H1 (cell line): Measurements from ENCODE around the gene ECI2. TPM values are rescaled to one million over a fixed set of nuclear protein-coding genes. Genes with fewer than 3 reads are reported as not detected.
A peak's percentile ranks its signal among the peaks of the same experiment; 100 is the strongest.

Experiments
- CTCF ChIA-PET: fragments of 300-600 bp; sonication (Branson Sonifier 250); formaldehyde crosslinking; loops from one replicate; lab custom pipeline; 2021; ENCODE audit not compliant: partially characterized antibody; lab: Charles Lee
- POLR2A ChIA-PET: fragments of 300-600 bp; sonication (Branson Sonifier 250); formaldehyde crosslinking; loops from one replicate; lab custom pipeline; 2021; ENCODE audit warnings: inconsistent platforms; ENCODE audit not compliant: partially characterized antibody; lab: Charles Lee
- DNase-seq, 2 experiments: peaks; one replicate each; pipeline versions ENCODE4 v3.0.0 to v3.0.0-alpha.2; 2010 to 2022; ENCODE audit warnings: low spot score in 2 of 2, low read depth in 1 of 2, mixed read lengths in 1 of 2
- FAIRE-seq: peaks from 2 replicates; lab custom pipeline; 2011; peaks lifted over from hg19 to GRCh38; lab: Jason Lieb, UNC
- H2AFZ ChIP-seq: 2 replicates; pipeline ENCODE4 v1.8.1; 2012; ENCODE audit warnings: low read length, inconsistent platforms
- H2AK5ac ChIP-seq: 2 replicates; pipeline ENCODE4 v1.6.1; 2013; ENCODE audit warnings: low read depth, low read length
- H2BK120ac ChIP-seq: replicated peaks from 2 replicates; pipeline ENCODE3; 2013; ENCODE audit warnings: low read depth, low read length, inconsistent platforms
- H2BK12ac ChIP-seq: 2 replicates; pipeline ENCODE4 v1.6.1; 2013; ENCODE audit warnings: low read depth, low read length
- H2BK15ac ChIP-seq: 2 replicates; pipeline ENCODE4 v1.6.1; 2013; ENCODE audit warnings: low read length
- H2BK20ac ChIP-seq: 2 replicates; pipeline ENCODE4 v1.6.1; 2013; ENCODE audit warnings: low read length
- H2BK5ac ChIP-seq: 2 replicates; pipeline ENCODE4 v1.6.1; 2013; ENCODE audit warnings: low read depth, low read length
- H3K14ac ChIP-seq: 2 replicates; pipeline ENCODE4 v1.6.1; 2013; ENCODE audit warnings: inconsistent platforms; ENCODE audit not compliant: insufficient read length
- H3K18ac ChIP-seq: 2 replicates; pipeline ENCODE4 v1.6.1; 2013; ENCODE audit warnings: low read length; ENCODE audit errors: extremely low read depth
- H3K23ac ChIP-seq: 2 replicates; pipeline ENCODE4 v1.6.1; 2013; ENCODE audit warnings: inconsistent platforms; ENCODE audit not compliant: insufficient read length
- H3K23me2 ChIP-seq: 2 replicates; pipeline ENCODE4 v1.6.1; 2013; ENCODE audit warnings: low read depth, low read length
- H3K27ac ChIP-seq: 2 replicates; pipeline ENCODE4 v1.6.1; 2011; ENCODE audit warnings: low read depth, low read length, inconsistent platforms
- H3K27me3 ChIP-seq, 4 experiments: replicated peaks in 1 of 4; 1 replicate in 1 of 4; 2 replicates in 3 of 4; pipeline versions ENCODE4 v1.6.1 to v1.8.1; 2011 to 2013; ENCODE audit warnings: low read length in 3 of 4, mild to moderate bottlenecking in 3 of 4, inconsistent platforms in 2 of 4, mixed read lengths in 2 of 4, moderate library complexity in 1 of 4; ENCODE audit not compliant: control insufficient read depth in 3 of 4, insufficient read depth in 3 of 4; ENCODE audit errors: extremely low read depth in 1 of 4
- H3K36me3 ChIP-seq, 4 experiments: 2 replicates each; pipeline versions ENCODE4 v1.6.1 to v1.8.1; 2011 to 2013; ENCODE audit warnings: mild to moderate bottlenecking in 4 of 4, low read length in 3 of 4, moderate library complexity in 2 of 4, control low read depth in 1 of 4, inconsistent platforms in 1 of 4; ENCODE audit not compliant: insufficient read depth in 4 of 4, control insufficient read depth in 2 of 4
- H3K4ac ChIP-seq: replicated peaks from 2 replicates; pipeline ENCODE3; 2013; ENCODE audit warnings: low read length, low read depth, mixed read lengths, inconsistent platforms; ENCODE audit not compliant: insufficient read length
- H3K4me1 ChIP-seq, 4 experiments: replicated peaks in 1 of 4; 1 replicate in 1 of 4; 2 replicates in 3 of 4; pipeline versions ENCODE4 v1.6.1 to v1.8.1; 2011 to 2013; ENCODE audit warnings: low read length in 3 of 4, inconsistent platforms in 2 of 4, mixed read lengths in 1 of 4; ENCODE audit not compliant: insufficient read depth in 4 of 4, control insufficient read depth in 3 of 4
- H3K4me2 ChIP-seq, 2 experiments: 2 replicates each; pipeline versions ENCODE4 v1.6.1 to v1.8.1; 2011 to 2013; ENCODE audit warnings: low read depth in 2 of 2, low read length in 2 of 2, control low read depth in 1 of 2, inconsistent platforms in 1 of 2, mild to moderate bottlenecking in 1 of 2; ENCODE audit not compliant: insufficient read depth in 1 of 2
- H3K4me3 ChIP-seq, 4 experiments: fragments of 200-600, 300-600 bp in 1 of 4; sonication (generic), shearing (Covaris generic), sonication (Bioruptor Twin) in 1 of 4; 2 replicates each; pipeline versions ENCODE4 v1.5.1 to v1.8.1; 2011 to 2016; ENCODE audit warnings: low read length in 4 of 4, low read depth in 3 of 4, control low read depth in 2 of 4, inconsistent platforms in 2 of 4, mild to moderate bottlenecking in 2 of 4, mixed read lengths in 1 of 4, moderate library complexity in 1 of 4; ENCODE audit not compliant: insufficient read depth in 2 of 4; ENCODE audit errors: extremely low read depth in 1 of 4
- H3K56ac ChIP-seq: replicated peaks from 2 replicates; pipeline ENCODE3; 2013; ENCODE audit warnings: low read depth, mild to moderate bottlenecking, mixed read lengths, low read length, inconsistent platforms; ENCODE audit not compliant: insufficient read length
- H3K79me1 ChIP-seq: 2 replicates; pipeline ENCODE4 v1.6.1; 2013; ENCODE audit warnings: low read depth, low read length, control low read depth
- H3K79me2 ChIP-seq, 2 experiments: 2 replicates each; pipeline versions ENCODE4 v1.6.1 to v1.8.1; 2012 to 2013; ENCODE audit warnings: low read length in 2 of 2, mild to moderate bottlenecking in 2 of 2, inconsistent platforms in 1 of 2; ENCODE audit not compliant: insufficient read depth in 2 of 2, control insufficient read depth in 1 of 2
- H3K9ac ChIP-seq, 4 experiments: replicated peaks in 1 of 4; 1 replicate in 1 of 4; 2 replicates in 3 of 4; pipeline versions ENCODE4 v1.6.1 to v1.8.1; 2011 to 2013; ENCODE audit warnings: low read depth in 3 of 4, low read length in 3 of 4, control low read depth in 2 of 4, mild to moderate bottlenecking in 2 of 4, moderate library complexity in 2 of 4, inconsistent platforms in 1 of 4; ENCODE audit errors: extremely low read depth in 1 of 4
- H3K9me3 ChIP-seq, 2 experiments: 2 replicates each; pipeline versions ENCODE4 v1.6.1 to v1.8.1; 2012 to 2013; ENCODE audit warnings: mild to moderate bottlenecking in 2 of 2, moderate library complexity in 2 of 2, control low read depth in 1 of 2, inconsistent platforms in 1 of 2, low read depth in 1 of 2, low read length in 1 of 2, mixed read lengths in 1 of 2; ENCODE audit not compliant: insufficient read depth in 2 of 2
- H4K20me1 ChIP-seq, 2 experiments: replicated peaks in 1 of 2; 2 replicates each; pipeline versions ENCODE3 to v1.8.1; 2011 to 2013; ENCODE audit warnings: inconsistent platforms in 2 of 2, low read length in 2 of 2, mild to moderate bottlenecking in 1 of 2; ENCODE audit not compliant: insufficient read depth in 2 of 2, control insufficient read depth in 1 of 2
- H4K5ac ChIP-seq: 2 replicates; pipeline ENCODE4 v1.6.1; 2013; ENCODE audit warnings: low read length, low read depth, mixed read lengths, inconsistent platforms; ENCODE audit not compliant: insufficient read length
- H4K8ac ChIP-seq: 2 replicates; pipeline ENCODE4 v1.8.0; 2013; ENCODE audit warnings: mild to moderate bottlenecking, moderate library complexity, low read length, inconsistent platforms; ENCODE audit not compliant: insufficient read depth; ENCODE audit errors: extremely low read depth
- H4K91ac ChIP-seq: replicated peaks from 2 replicates; pipeline ENCODE3; 2013; ENCODE audit warnings: low read length, mixed read lengths, inconsistent platforms; ENCODE audit not compliant: insufficient read length
- CHD1 ChIP-seq: IDR thresholded peaks from 2 replicates; pipeline ENCODE4 v1.6.1; 2012; ENCODE audit warnings: low read depth, low read length, improper control_type of control experiment
- JUND ChIP-seq: IDR thresholded peaks from 2 replicates; pipeline ENCODE4 v1.6.1; 2011; ENCODE audit warnings: mild to moderate bottlenecking, improper control_type of control experiment, low read length
- NANOG ChIP-seq: IDR thresholded peaks from 2 replicates; pipeline ENCODE4 v1.6.1; 2011; ENCODE audit warnings: low read length, low read depth, mild to moderate bottlenecking, inconsistent platforms; ENCODE audit not compliant: insufficient read depth, poor library complexity, severe bottlenecking
- POLR2AphosphoS5 ChIP-seq: IDR thresholded peaks from 2 replicates; pipeline ENCODE4 v1.6.1; 2011; ENCODE audit warnings: low read depth, low read length
- TAF7 ChIP-seq: optimal IDR thresholded peaks from 2 replicates; pipeline ENCODE3; 2011; ENCODE audit warnings: low read depth, mild to moderate bottlenecking, inconsistent platforms, low read length, moderate library complexity, borderline replicate concordance
- WGBS, 2 experiments: shearing (Covaris generic) in 1 of 2; methylation state at CpG; one replicate each; pipeline versions ENCODE4 v1.1.6 to v1.1.7; 2013 to 2015; ENCODE audit warnings: low lambda C conversion rate in 2 of 2, mixed read lengths in 2 of 2, inconsistent platforms in 1 of 2, low coverage in 1 of 2, missing lambda C conversion rate in 1 of 2; ENCODE audit not compliant: insufficient replicate concordance in 2 of 2, insufficient coverage in 1 of 2, insufficient read length in 1 of 2; ENCODE audit errors: extremely low coverage in 1 of 2, missing lambda C conversion rate in 1 of 2; 5-methylcytosine and 5-hydroxymethylcytosine counted together
- polyA plus RNA-seq, 7 experiments: library from polyadenylated mRNA; depleted of rRNA in 3 of 7; stranded (reverse) in 5 of 7; unstranded in 2 of 7; fragments of >200 nt in 5 of 7; fragments of 200-250 nt in 2 of 7; gene quantifications; 1 replicate in 5 of 7; 2 replicates in 1 of 7; 4 replicates in 1 of 7; pipeline versions ENCODE4 v1.2.1 to v1.2.3, GENCODE V29; 2011 to 2013; ENCODE audit warnings: missing spikeins in 2 of 7, mixed read lengths in 2 of 7
- total RNA-seq: library from RNA; stranded (reverse); fragmentation: NEBNext Ultra II Directional; extraction: Animal tissue kit (Norgen Biotek cat#: 25700); gene quantifications from 2 replicates; pipeline ENCODE4 v1.2.1, GENCODE V29; 2021

Gene ECI2
- total and polyA plus RNA-seq, 2 of the 8 experiments (the other 6 are each of a cell fraction or from before 2014, with no cell fraction given) = 40.4 to 70.8 TPM

DNA sequence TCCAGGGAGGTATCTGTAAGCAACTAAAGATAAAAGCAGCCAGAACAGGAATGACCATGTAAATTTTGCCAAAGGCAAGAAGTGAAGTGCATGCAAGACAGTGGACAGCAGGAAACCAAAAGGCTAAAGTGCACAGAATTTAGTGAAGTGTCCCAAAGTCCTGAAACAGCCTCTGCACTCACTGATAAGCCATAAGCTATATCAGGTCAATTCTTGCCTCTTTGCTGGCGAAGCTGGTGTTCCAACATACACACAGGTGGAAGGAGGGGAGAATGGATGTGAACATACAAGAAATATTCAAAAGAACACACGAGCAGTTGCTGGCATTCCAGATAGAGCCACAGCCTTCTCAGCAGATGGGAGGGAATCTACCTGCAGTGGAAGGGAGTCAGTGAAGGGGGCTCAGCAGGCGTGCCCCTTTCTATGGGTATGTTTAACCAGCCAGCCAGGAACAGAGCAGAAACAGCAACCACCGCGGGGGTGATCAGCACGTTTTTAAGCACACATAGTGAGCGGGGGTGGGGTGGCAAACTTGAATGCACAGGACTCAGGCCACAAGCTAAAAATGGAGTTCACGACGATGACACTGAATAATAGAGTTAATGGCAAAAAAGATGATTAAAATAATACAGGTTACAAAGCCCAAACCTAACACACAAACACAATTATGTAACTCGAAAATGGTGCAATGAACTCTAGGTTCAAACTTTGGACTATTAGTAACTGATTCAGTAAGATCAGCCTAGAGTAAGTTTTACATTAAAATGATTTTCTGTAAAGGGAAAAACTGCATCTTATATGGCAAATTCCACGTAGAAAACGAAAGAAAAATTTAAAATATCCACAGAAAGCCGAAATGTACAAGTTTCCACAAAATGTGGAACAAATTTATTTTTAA lies 1.2 kb downstream of the ECI2 start:
- Histone ChIP-seq H3K36me3 (peaks cover 13 to 35% (median 24%) of the 10 kb centered on the region in 4 experiments; a peak in 7 of 8 replicates), H2BK20ac (no peak overlapping the region), H3K79me1 (no peaks in the 10 kb centered on the region), H4K8ac (no peak overlapping the region), H3K9me3 (peaks cover 7% of the 10 kb centered on the region in 2 experiments; a peak in 3 of 4 replicates), H3K23me2 (peaks cover 2% of the 10 kb centered on the region; the same call in 1 of the 2 replicates), H2AFZ (no peak overlapping the region), H3K27me3 (no peaks in the 10 kb centered on the region), H4K20me1 (no peaks in the 10 kb centered on the region), H3K4me3 (peak overlapping the region; percentile 83 to 94 (median 85)), H2BK5ac (no peak overlapping the region), H3K27ac (no peak overlapping the region), H3K4ac (no peak overlapping the region), H3K4me1 (peaks cover 2 to 5% (median 4%) of the 10 kb centered on the region in 4 experiments; a peak in 5 of 7 replicates), H2AK5ac (no peak overlapping the region), H3K9ac (peak overlapping the region in 3 of 4 experiments; percentile 9 to 24 (median 15); a peak in 6 of 7 replicates), H3K4me2 (peak overlapping the region; percentile 67 to 80), H3K79me2 (peaks cover 0 to 23% of the 10 kb centered on the region in 2 experiments; a peak in 3 of 4 replicates), H2BK120ac (no peak overlapping the region), H3K56ac (no peak overlapping the region), H4K5ac (peak overlapping the region; percentile 47), H3K18ac (peak overlapping the region; percentile 29; the same call in 1 of the 2 replicates), H3K14ac (no peak overlapping the region), H2BK15ac (no peak overlapping the region), H2BK12ac (no peak overlapping the region; the same call in 1 of the 2 replicates), H3K23ac (no peak overlapping the region), H4K91ac (peak overlapping the region; percentile 23)
- TF ChIP-seq NANOG (no peak), CHD1 (no peak), POLR2AphosphoS5 (peak; percentile 33; the same call in 1 of the 2 replicates), TAF7 (peak; percentile 37), JUND (no peak)
- DNase-seq (peak in 1 of 2 experiments; percentile 61), FAIRE-seq (no peak)
- WGBS, 2 experiments = 5% methylated on average over 13 of the region's 13 CpGs; no CpG with 5 or more reads in 1 of the 2 experiments
- ChIA-PET POLR2A (interaction anchor here (0.7 to 3.6 kb wide), 2 partner anchors 80 to 112 kb away, joined by 3 to 17 read pairs; a partner anchor contains a TSS), CTCF (interaction anchor here (1.6 to 2.5 kb wide), 2 partner anchors 20 to 21 kb away, joined by 3 to 19 read pairs; no protein-coding TSS in a partner anchor)
